Left lobe of liver (tissue), 2 donors: Measurements from ENCODE around the gene AGRN. TPM values are rescaled to one million over a fixed set of nuclear protein-coding genes. Genes with fewer than 3 reads are reported as not detected.

ENCODE experiments used
- ATAC-seq: fragments of 200-7000 bp; cut with Tn5 transposase; one replicate; pipeline ENCODE4 v1.9.1; 2020; ENCODE audit warnings: mild to moderate bottlenecking, moderate library complexity
- DNase-seq: peaks from one replicate; pipeline ENCODE4 v3.0.0-alpha.2; 2020; ENCODE audit warnings: low spot score
- total RNA-seq: library from RNA; stranded (reverse); gene quantifications from one replicate; pipeline ENCODE4 v1.2.1, GENCODE V29; 2021
- donor health status: DM: no; HTN: no; CAD: no; lungs with moderate emphysema.
- donor health status: DM: no; HTN: yes; CAD: no.

Gene AGRN
- total RNA-seq, 1 donor from 2014 or later = 39.3 TPM

DNA sequence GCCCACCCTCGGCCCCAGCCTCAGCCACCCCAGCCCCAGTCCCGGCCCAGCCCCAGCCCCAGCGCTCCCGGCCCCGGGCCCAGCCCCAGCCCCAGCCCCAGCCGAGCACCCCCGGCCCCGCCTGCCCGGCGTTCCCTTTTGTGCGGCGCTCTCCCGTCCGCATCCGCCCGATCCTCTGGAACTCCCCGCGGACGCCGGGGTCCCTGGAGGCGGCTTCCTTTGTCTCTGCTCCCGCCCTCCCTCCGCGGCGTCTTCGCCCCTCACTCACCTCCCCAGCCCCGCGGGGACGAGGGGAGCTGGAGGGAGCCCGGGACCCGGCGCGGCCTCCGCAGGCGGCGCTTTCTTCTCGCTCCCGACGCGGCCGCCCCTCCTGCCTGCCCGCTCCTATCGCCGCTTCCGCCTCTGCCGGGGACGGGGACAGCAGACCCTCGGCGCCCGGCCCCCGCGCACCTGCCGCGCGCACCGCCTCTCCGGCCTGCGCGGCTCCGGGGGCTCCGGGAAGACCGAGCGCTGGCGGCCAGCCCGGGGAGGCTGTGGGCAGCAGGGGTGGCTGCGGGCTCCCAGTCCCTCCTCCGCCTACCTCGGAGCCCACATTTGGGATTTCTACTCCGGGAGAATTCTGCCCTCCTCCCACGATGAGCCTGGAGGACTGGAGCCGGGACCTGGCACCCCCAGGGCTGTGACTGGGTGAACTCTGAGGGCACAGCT is 14.0 kb downstream of the AGRN start:
- no peak for ATAC-seq

GRCh38 chr1:1034439-1034781 is 14.5 kb downstream of the AGRN start:
- DNase-seq = no peak
- no peak for ATAC-seq

More for the DNA sequence above, 14.0 kb downstream of the AGRN start:
- DNase-seq = no peak

GRCh38 chr1:1035291-1035943 is 15.5 kb downstream of the AGRN start:
- ATAC-seq (no peak), DNase-seq (no peak)

- no peak for DNase-seq
- peak; percentile 36 for ATAC-seq
Measured at GRCh38 chr1:1037366-1038327, 17.7 kb downstream of the AGRN start.

DNA sequence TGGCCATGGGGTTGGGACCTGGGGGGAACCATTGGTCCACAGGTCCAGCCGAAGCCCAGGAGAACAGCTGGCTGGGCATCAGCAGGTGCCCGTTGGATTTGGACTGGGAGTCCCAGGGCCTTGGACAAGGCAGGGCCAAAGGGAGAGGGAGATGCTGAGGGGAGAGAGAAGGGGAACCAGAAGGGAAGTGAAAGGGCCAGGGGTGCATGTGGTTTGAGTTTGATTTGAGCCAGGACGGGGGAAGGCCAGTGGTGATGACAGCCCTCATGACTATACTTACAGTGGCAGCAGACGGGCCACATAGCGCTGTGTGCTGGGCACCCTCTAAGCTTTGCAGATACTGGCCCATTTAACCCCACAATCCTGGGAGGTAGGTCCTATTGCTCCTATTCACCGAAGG is 18.8 kb downstream of the AGRN start:
- ATAC-seq (no peak), DNase-seq (no peak)

- DNase-seq (no peak), ATAC-seq (no peak)
Measured at GRCh38 chr1:1039145-1039910, 19.4 kb downstream of the AGRN start.

DNA sequence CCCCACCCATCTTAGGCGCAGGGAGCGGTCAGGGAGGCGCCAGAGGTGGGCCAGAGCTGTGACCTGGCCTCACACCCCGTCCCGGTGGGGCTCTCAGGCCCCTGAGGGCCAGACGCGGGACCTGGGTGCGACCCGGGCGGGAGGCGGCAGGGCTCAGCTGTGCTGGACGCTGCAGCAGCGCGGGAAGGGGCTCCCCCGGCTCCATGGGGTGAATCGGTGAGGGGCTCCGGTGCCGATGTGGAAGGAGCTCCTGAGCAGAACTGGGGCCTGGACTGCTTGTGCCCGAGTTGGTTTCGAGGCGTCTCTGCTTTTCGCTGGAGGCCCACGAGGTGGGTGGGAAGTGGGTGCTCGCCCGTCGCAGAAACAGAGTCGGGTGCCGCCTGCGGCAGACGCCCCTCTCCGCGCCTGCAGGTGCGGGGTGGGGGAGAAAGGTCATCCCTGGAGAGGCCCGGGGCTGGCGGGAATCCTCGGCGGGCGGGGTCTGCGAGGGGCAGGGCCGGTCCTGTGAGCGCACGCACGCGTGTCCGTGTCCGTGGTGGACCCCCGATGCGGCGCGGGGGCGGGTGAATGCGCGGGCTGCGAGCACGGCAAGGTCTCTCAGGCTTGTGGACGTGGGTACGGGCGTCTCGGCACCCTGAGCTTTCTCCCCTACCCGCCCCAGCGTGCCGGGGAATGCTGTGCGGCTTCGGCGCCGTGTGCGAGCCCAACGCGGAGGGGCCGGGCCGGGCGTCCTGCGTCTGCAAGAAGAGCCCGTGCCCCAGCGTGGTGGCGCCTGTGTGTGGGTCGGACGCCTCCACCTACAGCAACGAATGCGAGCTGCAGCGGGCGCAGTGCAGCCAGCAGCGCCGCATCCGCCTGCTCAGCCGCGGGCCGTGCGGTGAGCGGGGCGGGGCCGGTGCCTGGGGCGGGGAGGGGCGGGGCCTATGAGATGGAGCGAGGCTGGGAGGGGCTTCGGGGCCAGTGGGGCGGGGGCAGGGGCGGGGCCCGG is 20.4 kb downstream of the AGRN start:
- DNase-seq (peak; percentile 68), ATAC-seq (peak; percentile 85)

- DNase-seq (no peak), ATAC-seq (no peak)
Measured at GRCh38 chr1:1041092-1041523, 21.2 kb downstream of the AGRN start.

DNA sequence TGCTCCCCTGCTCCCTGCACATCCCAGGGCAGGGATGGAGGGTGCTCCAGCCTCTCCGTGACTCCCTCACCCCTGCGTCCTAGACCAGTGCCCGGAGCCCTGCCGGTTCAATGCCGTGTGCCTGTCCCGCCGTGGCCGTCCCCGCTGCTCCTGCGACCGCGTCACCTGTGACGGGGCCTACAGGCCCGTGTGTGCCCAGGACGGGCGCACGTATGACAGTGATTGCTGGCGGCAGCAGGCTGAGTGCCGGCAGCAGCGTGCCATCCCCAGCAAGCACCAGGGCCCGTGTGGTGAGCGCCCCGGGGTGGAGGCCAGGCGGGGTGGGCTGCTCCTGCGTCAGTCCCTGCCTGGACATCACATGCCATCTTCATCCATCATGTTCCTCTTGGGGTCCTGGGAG is 22.0 kb downstream of the AGRN start:
- DNase-seq = no peak
- no peak for ATAC-seq

- no peak for DNase-seq
Measured at GRCh38 chr1:1042835-1043234, 22.9 kb downstream of the AGRN start.

GRCh38 chr1:1043411-1043810 is 23.5 kb downstream of the AGRN start:
- no peak for DNase-seq
- ATAC-seq = no peak

More at GRCh38 chr1:1042835-1043234, 22.9 kb downstream of the AGRN start:
- ATAC-seq = no peak

- ATAC-seq = no peak
- no peak for DNase-seq
Measured at GRCh38 chr1:1043921-1044320, 24.0 kb downstream of the AGRN start.

GRCh38 chr1:1044455-1045078 is 24.6 kb downstream of the AGRN start:
- ATAC-seq = no peak

DNA sequence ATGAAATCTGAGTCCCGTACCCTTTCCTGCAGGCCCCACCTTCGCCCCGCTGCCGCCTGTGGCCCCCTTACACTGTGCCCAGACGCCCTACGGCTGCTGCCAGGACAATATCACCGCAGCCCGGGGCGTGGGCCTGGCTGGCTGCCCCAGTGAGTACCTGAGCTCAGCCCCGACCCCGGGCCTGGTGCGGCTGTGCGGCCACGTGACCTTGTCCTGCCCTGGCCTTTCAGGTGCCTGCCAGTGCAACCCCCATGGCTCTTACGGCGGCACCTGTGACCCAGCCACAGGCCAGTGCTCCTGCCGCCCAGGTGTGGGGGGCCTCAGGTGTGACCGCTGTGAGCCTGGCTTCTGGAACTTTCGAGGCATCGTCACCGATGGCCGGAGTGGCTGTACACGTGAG is 25.2 kb downstream of the AGRN start:
- no peak for ATAC-seq
- DNase-seq = no peak

More at GRCh38 chr1:1044455-1045078, 24.6 kb downstream of the AGRN start:
- no peak for DNase-seq

- no peak for ATAC-seq
- no peak for DNase-seq
Measured at GRCh38 chr1:1046243-1046642, 26.3 kb downstream of the AGRN start.

DNA sequence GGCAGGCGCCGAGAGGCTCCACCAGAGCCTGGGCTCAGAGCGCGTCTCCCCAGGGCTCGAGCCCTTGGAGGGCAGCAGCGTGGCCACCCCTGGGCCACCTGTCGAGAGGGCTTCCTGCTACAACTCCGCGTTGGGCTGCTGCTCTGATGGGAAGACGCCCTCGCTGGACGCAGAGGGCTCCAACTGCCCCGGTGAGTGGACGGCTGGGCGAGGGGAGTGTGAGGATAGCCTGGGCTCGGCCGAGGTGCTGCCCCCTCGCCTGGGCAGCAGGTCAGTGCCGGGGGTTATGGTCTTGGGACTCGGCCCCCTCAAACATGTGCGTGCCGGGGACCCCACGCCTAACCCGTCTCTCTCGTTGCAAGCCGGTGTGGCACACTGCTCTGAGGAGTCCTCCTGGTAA is 26.8 kb downstream of the AGRN start:
- no peak for DNase-seq
- no peak for ATAC-seq

- DNase-seq = no peak
- ATAC-seq = no peak
Measured at GRCh38 chr1:1047407-1047806, 27.5 kb downstream of the AGRN start.

GRCh38 chr1:1047963-1048362 is 28.0 kb downstream of the AGRN start:
- DNase-seq (no peak), ATAC-seq (no peak)

GRCh38 chr1:1048765-1049164 is 28.8 kb downstream of the AGRN start:
- no peak for DNase-seq
- ATAC-seq = no peak
